Upper lobe of left lung (tissue), 4 donors: ENCODE data around the gene ZBTB40.

Experiments
- EP300 ChIP-seq, 4 donors: sonication (generic); formaldehyde crosslinking; IDR thresholded peaks; one replicate each; pipeline ENCODE4 v1.5.1; 2017; ENCODE audit warnings: antibody characterized with exemption in 4 of 4, control low read depth in 2 of 4
- TF ChIP-seq, protein P1 (sequence below), 6 experiments: fragments of 450-650 bp in 4 of 6; fragments of 200-600 bp in 2 of 6; sonication (generic) in 2 of 6; IDR thresholded peaks; one replicate each; pipeline ENCODE4 v1.5.1; 2016 to 2019; ENCODE audit warnings: antibody characterized with exemption in 6 of 6

GRCh38 chr1:22524481-22524880, 72.8 kb downstream of the ZBTB40 start:
- TF ChIP-seq, protein P1, sequence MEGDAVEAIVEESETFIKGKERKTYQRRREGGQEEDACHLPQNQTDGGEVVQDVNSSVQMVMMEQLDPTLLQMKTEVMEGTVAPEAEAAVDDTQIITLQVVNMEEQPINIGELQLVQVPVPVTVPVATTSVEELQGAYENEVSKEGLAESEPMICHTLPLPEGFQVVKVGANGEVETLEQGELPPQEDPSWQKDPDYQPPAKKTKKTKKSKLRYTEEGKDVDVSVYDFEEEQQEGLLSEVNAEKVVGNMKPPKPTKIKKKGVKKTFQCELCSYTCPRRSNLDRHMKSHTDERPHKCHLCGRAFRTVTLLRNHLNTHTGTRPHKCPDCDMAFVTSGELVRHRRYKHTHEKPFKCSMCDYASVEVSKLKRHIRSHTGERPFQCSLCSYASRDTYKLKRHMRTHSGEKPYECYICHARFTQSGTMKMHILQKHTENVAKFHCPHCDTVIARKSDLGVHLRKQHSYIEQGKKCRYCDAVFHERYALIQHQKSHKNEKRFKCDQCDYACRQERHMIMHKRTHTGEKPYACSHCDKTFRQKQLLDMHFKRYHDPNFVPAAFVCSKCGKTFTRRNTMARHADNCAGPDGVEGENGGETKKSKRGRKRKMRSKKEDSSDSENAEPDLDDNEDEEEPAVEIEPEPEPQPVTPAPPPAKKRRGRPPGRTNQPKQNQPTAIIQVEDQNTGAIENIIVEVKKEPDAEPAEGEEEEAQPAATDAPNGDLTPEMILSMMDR (IDR thresholded peaks at IDR 0.05): no peak
- TF ChIP-seq EP300 (IDR thresholded peaks at IDR 0.05): no peak
